HCT116 (cell line): ENCODE results near the gene TGM6. TPM values are rescaled to one million over a fixed set of nuclear protein-coding genes. Genes with fewer than 3 reads are reported as not detected.

Experiments
- ATAC-seq: fragments of 200-7000 bp; cut with Tn5 transposase; 2 replicates; pipeline ENCODE4 v1.9.1; 2020; ENCODE audit warnings: mild to moderate bottlenecking, moderate library complexity
- BruUV-seq: library from RNA; stranded (reverse); fragments of 400-500 nt; replicated peaks from 2 replicates; lab custom pipeline; 2021; lab: Mats Ljungman, UMichigan
- CTCF ChIA-PET: fragments of 300-600 bp; sonication (Branson Sonifier 250); formaldehyde crosslinking; loops from one replicate; lab custom pipeline; 2021; ENCODE audit warnings: antibody characterized with exemption; lab: Charles Lee
- POLR2A ChIA-PET: fragments of 300-600, 350-600 bp; sonication (Branson Sonifier 250); formaldehyde crosslinking; loops from one replicate; lab custom pipeline; 2021; ENCODE audit warnings: antibody characterized with exemption; lab: Charles Lee
- RAD21 ChIA-PET, 2 experiments: fragments of 300-600 bp; sonication (Branson Sonifier 250); formaldehyde crosslinking; loops; one replicate each; lab custom pipeline; 2023; ENCODE audit warnings: low total read pairs in 2 of 2; ENCODE audit not compliant: uncharacterized antibody in 2 of 2, unreplicated experiment in 2 of 2, low non-redundant PET in 1 of 2; lab: Charles Lee
- DNase-seq: peaks from one replicate; pipeline ENCODE4 v3.0.0-alpha.2; 2010; ENCODE audit warnings: low read depth, low spot score
- H2AFZ ChIP-seq: fragments of 200-600 bp; shearing (Covaris generic), sonication (generic); 2 replicates; pipeline ENCODE4 v1.6.1; 2017; ENCODE audit warnings: low read depth, mixed run types, mixed read lengths, antibody characterized with exemption, low read length; ENCODE audit not compliant: poor library complexity, severe bottlenecking
- H3K27ac ChIP-seq: 2 replicates; pipeline ENCODE4 v1.5.1; 2012; ENCODE audit warnings: low read depth, low read length
- H3K27me3 ChIP-seq: fragments of 200-600 bp; sonication (generic); 2 replicates; pipeline ENCODE4 v1.6.1; 2016; ENCODE audit warnings: mixed run types, low read length, mixed read lengths; ENCODE audit not compliant: insufficient read depth
- H3K36me3 ChIP-seq, 2 experiments: fragments of 200-500 bp in 1 of 2; fragments of 200-600 bp in 1 of 2; sonication (Bioruptor generic) in 1 of 2; sonication (generic) in 1 of 2; 2 replicates each; pipeline versions ENCODE4 v1.5.1 to v1.6.1; 2014 to 2016; ENCODE audit warnings: low read length in 2 of 2, inconsistent platforms in 1 of 2, mixed read lengths in 1 of 2, mixed run types in 1 of 2; ENCODE audit not compliant: insufficient read depth in 2 of 2, control insufficient read depth in 1 of 2
- H3K4me1 ChIP-seq, 2 experiments: fragments of 200-600 bp in 1 of 2; sonication (generic) in 1 of 2; 2 replicates each; pipeline versions ENCODE4 v1.5.1 to v1.6.1; 2012 to 2017; ENCODE audit warnings: low read length in 2 of 2, inconsistent platforms in 1 of 2, mild to moderate bottlenecking in 1 of 2, mixed read lengths in 1 of 2, mixed run types in 1 of 2, moderate library complexity in 1 of 2; ENCODE audit not compliant: insufficient read depth in 2 of 2, control insufficient read depth in 1 of 2
- H3K4me2 ChIP-seq: fragments of 200-600 bp; sonication (generic); 2 replicates; pipeline ENCODE4 v1.6.1; 2017; ENCODE audit warnings: mixed run types, low read length, mixed read lengths
- H3K4me3 ChIP-seq, 2 experiments: fragments of 200-600 bp in 1 of 2; sonication (generic) in 1 of 2; replicated peaks in 1 of 2; 2 replicates each; pipeline ENCODE4 v1.5.1; 2011 to 2016; ENCODE audit warnings: low read length in 2 of 2, control low read depth in 1 of 2, low read depth in 1 of 2, mild to moderate bottlenecking in 1 of 2, mixed read lengths in 1 of 2, mixed run types in 1 of 2
- H3K79me2 ChIP-seq: fragments of 200-600 bp; sonication (generic); 2 replicates; pipeline ENCODE4 v1.6.1; 2017; ENCODE audit warnings: mild to moderate bottlenecking, mixed run types, low read length, moderate library complexity, mixed read lengths; ENCODE audit not compliant: insufficient read depth
- H3K9ac ChIP-seq: fragments of 200-600 bp; sonication (generic); 2 replicates; pipeline ENCODE4 v1.6.1; 2016; ENCODE audit warnings: low read length, mixed read lengths
- H3K9me2 ChIP-seq: fragments of 200-600 bp; sonication (generic), shearing (Covaris generic); 2 replicates; pipeline ENCODE4 v1.6.1; 2017; ENCODE audit warnings: mixed run types, mild to moderate bottlenecking, moderate library complexity; ENCODE audit not compliant: insufficient read depth
- H3K9me3 ChIP-seq, 2 experiments: fragments of 200-500 bp in 1 of 2; fragments of 200-600 bp in 1 of 2; sonication (Bioruptor generic) in 1 of 2; sonication (generic) in 1 of 2; 2 replicates each; pipeline ENCODE4 v1.6.1; 2014 to 2017; ENCODE audit warnings: low read length in 2 of 2, mixed read lengths in 2 of 2, inconsistent platforms in 1 of 2, low read depth in 1 of 2, mild to moderate bottlenecking in 1 of 2, mixed run types in 1 of 2, moderate library complexity in 1 of 2; ENCODE audit not compliant: control insufficient read depth in 1 of 2, insufficient read depth in 1 of 2
- H4K20me1 ChIP-seq: fragments of 200-600 bp; sonication (generic), shearing (Covaris generic); 2 replicates; pipeline ENCODE4 v1.6.1; 2017; ENCODE audit warnings: mixed run types, mild to moderate bottlenecking, moderate library complexity; ENCODE audit not compliant: insufficient read depth
- CBX3 ChIP-seq: IDR thresholded peaks from 2 replicates; pipeline ENCODE4 v1.6.1; 2012; ENCODE audit warnings: low read depth
- CEBPB ChIP-seq: IDR thresholded peaks from 2 replicates; pipeline ENCODE4 v1.6.1; 2012; ENCODE audit warnings: low read depth
- EZH2phosphoT487 ChIP-seq: fragments of 200-600 bp; IDR thresholded peaks from 2 replicates; pipeline ENCODE4 v1.6.1; 2018; ENCODE audit warnings: antibody characterized with exemption, borderline replicate concordance
- SIN3A ChIP-seq: IDR thresholded peaks from 2 replicates; pipeline ENCODE4 v1.6.1; 2012; ENCODE audit warnings: low read depth
- SP1 ChIP-seq: IDR thresholded peaks from 2 replicates; pipeline ENCODE4 v1.6.1; 2012; ENCODE audit warnings: low read depth
- SRF ChIP-seq: IDR thresholded peaks from 2 replicates; pipeline ENCODE4 v1.6.1; 2012; ENCODE audit warnings: low read depth
- TCF7L2 ChIP-seq: IDR thresholded peaks from 2 replicates; pipeline ENCODE4 v1.7.0; 2011; ENCODE audit warnings: borderline replicate concordance, inconsistent platforms; ENCODE audit not compliant: insufficient read depth, insufficient read length; ENCODE audit errors: extremely low read depth
- ZFX ChIP-seq: fragments of 450-650 bp; IDR thresholded peaks from 2 replicates; pipeline ENCODE4 v1.6.1; 2017
- ZNF274 ChIP-seq: fragments of 200-500 bp; sonication (Bioruptor generic); IDR thresholded peaks from 2 replicates; pipeline ENCODE4 v1.6.1; 2014; ENCODE audit warnings: mild to moderate bottlenecking, low read depth, low read length, inconsistent platforms
- intact Hi-C: fragments of 100-400 bp; cut with micrococcal nuclease; formaldehyde crosslinking; loops from 2 replicates; pipeline ENCODE4 v1.10.0; 2022
- total RNA-seq: library from RNA; stranded (reverse); gene quantifications from one replicate; pipeline ENCODE4 v1.2.1, GENCODE V29; 2021; ENCODE audit not compliant: unreplicated experiment
- TF ChIP-seq, protein P1 (sequence below), 3 experiments: fragments of 200-600 bp in 1 of 3; sonication (generic) in 1 of 3; IDR thresholded peaks in 2 of 3; conservative IDR thresholded peaks in 1 of 3; 2 replicates each; pipeline ENCODE4 v1.5.1; 2012 to 2017; ENCODE audit warnings: low read depth in 2 of 3, low read length in 2 of 3, antibody characterized with exemption in 1 of 3, borderline replicate concordance in 1 of 3, control low read depth in 1 of 3, mild to moderate bottlenecking in 1 of 3, mixed read lengths in 1 of 3, mixed run types in 1 of 3, moderate library complexity in 1 of 3; ENCODE audit not compliant: insufficient read depth in 1 of 3

Gene TGM6
- total RNA-seq, 1 experiment from 2014 or later = not detected

DNA sequence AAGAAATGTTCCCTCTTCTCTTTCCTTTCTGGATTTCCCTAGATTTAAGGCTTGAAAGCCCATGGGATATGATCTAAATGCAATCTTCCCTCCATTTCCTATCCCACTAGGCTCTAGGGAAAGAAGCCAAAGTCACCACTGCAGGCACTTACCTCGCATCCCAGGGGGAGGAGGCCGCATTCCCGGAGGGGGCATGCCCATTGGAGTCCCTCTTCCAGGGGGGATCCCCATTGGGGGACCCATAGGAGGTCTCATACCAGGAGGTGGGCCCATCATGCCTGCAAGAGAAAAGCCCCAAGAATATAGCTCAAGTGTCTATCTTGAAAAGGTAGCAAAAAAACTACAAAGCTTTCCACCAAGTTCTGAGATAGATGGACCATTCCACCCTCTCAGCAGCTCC, 81.8 kb downstream of the TGM6 start (continued):
- TF ChIP-seq EZH2phosphoT487 (no peak), SP1 (no peak)

DNA sequence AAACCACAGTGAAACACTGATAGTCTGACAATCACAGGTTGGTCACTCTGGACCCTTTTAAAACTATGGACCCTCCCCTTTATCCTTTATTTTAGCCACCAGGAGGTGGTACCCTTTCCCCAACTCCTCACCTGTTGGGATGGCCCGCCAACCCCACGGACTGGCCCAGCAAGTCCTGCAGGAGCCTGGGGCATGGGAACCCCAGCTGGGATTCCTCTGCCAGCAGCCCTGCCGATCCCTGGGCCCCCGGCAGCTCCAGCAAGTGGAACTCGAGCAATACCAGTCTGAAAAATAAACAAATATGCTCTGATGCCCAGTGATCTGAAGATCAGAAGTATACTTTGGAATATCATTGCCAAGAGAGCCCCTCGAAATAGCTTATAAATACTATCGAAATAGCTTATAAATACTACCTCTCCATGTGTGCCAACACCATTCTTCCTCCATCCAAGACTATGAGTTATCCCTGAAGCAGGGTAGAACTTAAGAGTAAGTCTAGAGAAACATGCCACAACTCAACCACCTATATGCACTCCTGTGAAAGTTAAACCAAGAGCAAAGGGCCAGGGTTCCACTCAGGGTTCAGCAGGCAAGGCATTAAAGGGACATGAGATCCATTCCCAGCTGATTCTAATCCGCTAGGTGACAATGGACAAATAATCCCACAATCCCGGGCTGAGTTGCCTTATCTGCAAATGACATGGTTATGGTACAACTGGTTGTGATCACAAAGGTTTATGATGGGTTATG, 83.1 kb downstream of the TGM6 start:
- H3K4me3 ChIP-seq = no peak overlapping the region
- no peak for ATAC-seq
- H3K4me2 ChIP-seq = no peak overlapping the region
- ChIA-PET RAD21 (no interaction called here), CTCF (interaction anchor here (1.7 kb wide), 1 partner anchor 12 kb away, joined by 5 read pairs; no protein-coding TSS in a partner anchor), POLR2A (no interaction called here)
- peaks cover 1 to 4% of the 10 kb centered on the region in 2 experiments; a peak in 3 of 4 replicates for H3K4me1 ChIP-seq
- peaks cover 90% of the 10 kb centered on the region in 2 experiments for H3K36me3 ChIP-seq
- H4K20me1 ChIP-seq = peaks cover 43% of the 10 kb centered on the region; the same call in 1 of the 2 replicates
- TF ChIP-seq EZH2phosphoT487 (no peak), CEBPB (no peak), SRF (no peak), ZFX (no peak), SIN3A (no peak), TCF7L2 (no peak), CBX3 (no peak), ZNF274 (no peak)
- TF ChIP-seq, protein P1, sequence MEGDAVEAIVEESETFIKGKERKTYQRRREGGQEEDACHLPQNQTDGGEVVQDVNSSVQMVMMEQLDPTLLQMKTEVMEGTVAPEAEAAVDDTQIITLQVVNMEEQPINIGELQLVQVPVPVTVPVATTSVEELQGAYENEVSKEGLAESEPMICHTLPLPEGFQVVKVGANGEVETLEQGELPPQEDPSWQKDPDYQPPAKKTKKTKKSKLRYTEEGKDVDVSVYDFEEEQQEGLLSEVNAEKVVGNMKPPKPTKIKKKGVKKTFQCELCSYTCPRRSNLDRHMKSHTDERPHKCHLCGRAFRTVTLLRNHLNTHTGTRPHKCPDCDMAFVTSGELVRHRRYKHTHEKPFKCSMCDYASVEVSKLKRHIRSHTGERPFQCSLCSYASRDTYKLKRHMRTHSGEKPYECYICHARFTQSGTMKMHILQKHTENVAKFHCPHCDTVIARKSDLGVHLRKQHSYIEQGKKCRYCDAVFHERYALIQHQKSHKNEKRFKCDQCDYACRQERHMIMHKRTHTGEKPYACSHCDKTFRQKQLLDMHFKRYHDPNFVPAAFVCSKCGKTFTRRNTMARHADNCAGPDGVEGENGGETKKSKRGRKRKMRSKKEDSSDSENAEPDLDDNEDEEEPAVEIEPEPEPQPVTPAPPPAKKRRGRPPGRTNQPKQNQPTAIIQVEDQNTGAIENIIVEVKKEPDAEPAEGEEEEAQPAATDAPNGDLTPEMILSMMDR (IDR thresholded peaks at IDR 0.05 in 2 of 3, conservative IDR thresholded peaks at IDR 0.05 in 1 of 3; ENCODE audit: borderline replicate concordance in 1 of 3, insufficient read depth in 1 of 3, low read depth in 2 of 3, low read length in 2 of 3) = no peak
- H3K27me3 ChIP-seq = no peaks in the 10 kb centered on the region
- no peaks in the 10 kb centered on the region for H3K9me2 ChIP-seq
- DNase-seq = no peak
- peaks cover 62% of the 10 kb centered on the region for H3K79me2 ChIP-seq
- no peak overlapping the region for H2AFZ ChIP-seq
- H3K9ac ChIP-seq = no peak overlapping the region
- H3K9me3 ChIP-seq = no peaks in the 10 kb centered on the region
- no peak overlapping the region for H3K27ac ChIP-seq
- intact Hi-C loops = no loop called here
- no TSS peak for BruUV-seq
